HepG2 (cell line): Measurements from ENCODE around the gene RORC. TPM values are rescaled to one million over a fixed set of nuclear protein-coding genes. Genes with fewer than 3 reads are reported as not detected.

Source experiments
- ATAC-seq: fragments of 200-7000 bp; cut with Tn5 transposase; 3 replicates; pipeline ENCODE4 v1.9.1; 2020; ENCODE audit warnings: mild to moderate bottlenecking, moderate library complexity
- BruUV-seq: library from RNA; stranded (reverse); fragments of 400-500 nt; replicated peaks from 2 replicates; lab custom pipeline; 2021; lab: Mats Ljungman, UMichigan
- CTCF ChIA-PET: fragments of 300-600 bp; formaldehyde crosslinking; extraction: SDS; loops from one replicate; lab custom pipeline; 2021; ENCODE audit warnings: low total read pairs, inconsistent platforms, low intra/inter-chr PET ratio; lab: Yijun Ruan, JAX
- POLR2A ChIA-PET: fragments of 350-600 bp; sonication (Branson Sonifier 250); formaldehyde crosslinking; loops from one replicate; lab custom pipeline; 2020; ENCODE audit warnings: antibody characterized with exemption, inconsistent platforms; lab: Yijun Ruan, JAX
- DNase-seq: peaks from one replicate; pipeline ENCODE4 v3.0.0-alpha.2; 2015; ENCODE audit warnings: low spot score
- FAIRE-seq: peaks from 3 replicates; lab custom pipeline; 2011; peaks lifted over from hg19 to GRCh38; lab: Jason Lieb, UNC
- H2AFZ ChIP-seq: one replicate; pipeline ENCODE4 v1.6.1; 2011; ENCODE audit warnings: low read length, inconsistent platforms
- H3K27ac ChIP-seq: fragments of 300-600 bp; 3 replicates; pipeline ENCODE4 v1.8.0; 2011; ENCODE audit warnings: mixed run types, mild to moderate bottlenecking, mixed read lengths, low read length, inconsistent platforms; ENCODE audit not compliant: insufficient read depth; ENCODE audit errors: extremely low read length
- H3K27me3 ChIP-seq, 2 experiments: fragments of 200-600 bp in 1 of 2; 2 replicates in 1 of 2; 3 replicates in 1 of 2; pipeline versions ENCODE4 v1.6.0 to v1.8.0; 2011; ENCODE audit warnings: low read length in 2 of 2, mild to moderate bottlenecking in 2 of 2, moderate library complexity in 2 of 2, inconsistent platforms in 1 of 2; ENCODE audit not compliant: insufficient read depth in 2 of 2, control insufficient read depth in 1 of 2
- H3K36me3 ChIP-seq, 2 experiments: fragments of 200-600 bp in 1 of 2; replicated peaks in 1 of 2; 2 replicates in 1 of 2; 3 replicates in 1 of 2; pipeline versions ENCODE4 v1.5.1 to v1.8.0; 2011; ENCODE audit warnings: low read length in 2 of 2, inconsistent platforms in 1 of 2; ENCODE audit not compliant: insufficient read depth in 2 of 2, control insufficient read depth in 1 of 2
- H3K4me1 ChIP-seq: 2 replicates; pipeline ENCODE4 v1.5.1; 2012; ENCODE audit warnings: low read length, inconsistent platforms; ENCODE audit not compliant: insufficient read depth
- H3K4me2 ChIP-seq: 2 replicates; pipeline ENCODE4 v1.6.0; 2011; ENCODE audit warnings: low read depth, low read length, inconsistent platforms
- H3K4me3 ChIP-seq, 3 experiments: fragments of 200-600 bp in 1 of 3; sonication (generic), shearing (Covaris generic) in 1 of 3; replicated peaks in 1 of 3; 2 replicates each; pipeline ENCODE4 v1.5.1; 2011 to 2016; ENCODE audit warnings: low read length in 3 of 3, inconsistent platforms in 2 of 3, low read depth in 2 of 3, mild to moderate bottlenecking in 2 of 3, control low read depth in 1 of 3, mixed read lengths in 1 of 3; ENCODE audit not compliant: insufficient read depth in 1 of 3
- H3K79me2 ChIP-seq: one replicate; pipeline ENCODE4 v1.6.1; 2011; ENCODE audit warnings: low read length, inconsistent platforms; ENCODE audit not compliant: insufficient read depth
- H3K9ac ChIP-seq: 2 replicates; pipeline ENCODE4 v1.6.0; 2011; ENCODE audit warnings: mild to moderate bottlenecking, low read depth, low read length, inconsistent platforms; ENCODE audit not compliant: insufficient read depth
- H3K9me3 ChIP-seq: 2 replicates; pipeline ENCODE4 v1.5.1; 2012; ENCODE audit warnings: mild to moderate bottlenecking, low read length
- H4K20me1 ChIP-seq: 2 replicates; pipeline ENCODE4 v1.6.0; 2011; ENCODE audit warnings: inconsistent platforms, mild to moderate bottlenecking, low read length, moderate library complexity; ENCODE audit not compliant: insufficient read depth
- CEBPB ChIP-seq: IDR thresholded peaks from 2 replicates; pipeline ENCODE4 v1.6.1; 2011; ENCODE audit warnings: low read depth, low read length, improper control_type of control experiment, borderline replicate concordance
- DMAP1 ChIP-seq: IDR thresholded peaks from 2 replicates; pipeline ENCODE4 v1.6.1; 2016
- HES4 ChIP-seq: sonication (generic); formaldehyde crosslinking; IDR thresholded peaks from 2 replicates; pipeline ENCODE4 v1.9.0; 2021; ENCODE audit warnings: mild to moderate bottlenecking, missing genetic modification reagents, borderline replicate concordance
- KDM1A ChIP-seq: IDR thresholded peaks from 2 replicates; pipeline ENCODE4 v1.6.1; 2016; ENCODE audit warnings: missing compliant biosample characterization
- MAFK ChIP-seq, 2 experiments: IDR thresholded peaks in 1 of 2; conservative IDR thresholded peaks in 1 of 2; 2 replicates each; pipeline ENCODE4 v1.6.1; 2011; ENCODE audit warnings: improper control_type of control experiment in 2 of 2, low read length in 2 of 2
- SIX1 ChIP-seq: sonication (generic); formaldehyde crosslinking; IDR thresholded peaks from 2 replicates; pipeline ENCODE4 v1.4.0; 2020; ENCODE audit warnings: missing genetic modification reagents, borderline replicate concordance
- SNAPC5 ChIP-seq: sonication (generic); formaldehyde crosslinking; IDR thresholded peaks from 2 replicates; pipeline ENCODE4 v1.8.1; 2023; ENCODE audit warnings: mild to moderate bottlenecking, missing genetic modification reagents, borderline replicate concordance
- SRY ChIP-seq: sonication (generic); formaldehyde crosslinking; IDR thresholded peaks from 2 replicates; pipeline ENCODE4 v1.8.0; 2022; ENCODE audit warnings: mild to moderate bottlenecking, missing genetic modification reagents
- SUZ12 ChIP-seq: fragments of 150-350 bp; IDR thresholded peaks from 2 replicates; pipeline ENCODE4 v1.6.1; 2014; ENCODE audit warnings: low read depth, low read length
- ZNF101 ChIP-seq: sonication (generic); formaldehyde crosslinking; IDR thresholded peaks from 2 replicates; pipeline ENCODE4 v1.4.0; 2020; ENCODE audit warnings: mild to moderate bottlenecking, low read depth, missing genetic modification reagents, borderline replicate concordance
- ZNF766 ChIP-seq: sonication (generic); formaldehyde crosslinking; IDR thresholded peaks from 2 replicates; pipeline ENCODE4 v1.5.0; 2020; ENCODE audit warnings: missing genetic modification reagents, borderline replicate concordance
- ZNF841 ChIP-seq: sonication (generic); formaldehyde crosslinking; IDR thresholded peaks from 2 replicates; pipeline ENCODE4 v1.8.1; 2023; ENCODE audit warnings: missing genetic modification reagents, borderline replicate concordance
- WGBS: methylation state at CpG from one replicate; pipeline ENCODE4 v1.1.6; 2017; ENCODE audit warnings: low lambda C conversion rate; 5-methylcytosine and 5-hydroxymethylcytosine counted together
- in situ Hi-C: cut with HindIII; loops from 2 replicates; pipeline ENCODE4 v1.10.0; 2017; ENCODE audit warnings: low pct_unique_long_range_greater_than_20kb; ENCODE audit not compliant: extremely low pct_ligation_motif_present
- intact Hi-C: fragments of 100-400 bp; cut with micrococcal nuclease; formaldehyde crosslinking; loops from one replicate; pipeline ENCODE4 v1.10.0; 2022; ENCODE audit not compliant: unreplicated experiment
- polyA plus RNA-seq, 8 experiments: library from polyadenylated mRNA; depleted of rRNA in 3 of 8; stranded (reverse) in 7 of 8; unstranded in 1 of 8; fragments of >200 nt; fragmentation: Illumina TruSeq in 4 of 8; extraction: Trizol in 4 of 8; gene quantifications; 2 replicates each; pipeline versions ENCODE4 v1.2.1 to v1.2.3, GENCODE V29; 2011 to 2016; ENCODE audit warnings: low read depth in 4 of 8, missing spikeins in 1 of 8, mixed read lengths in 1 of 8; ENCODE audit not compliant: insufficient read depth in 1 of 8
- total RNA-seq, 5 experiments: library from RNA; depleted of rRNA; stranded (reverse); fragments of >200 nt; fragmentation: Illumina TruSeq; extraction: Trizol; gene quantifications; 2 replicates each; pipeline ENCODE4 v1.2.3, GENCODE V29; 2016; ENCODE audit warnings: low read depth in 1 of 5
- TF ChIP-seq, protein P1 (sequence below): sonication (generic); formaldehyde crosslinking; IDR thresholded peaks from 2 replicates; pipeline ENCODE4 v1.4.0; 2020; ENCODE audit warnings: mild to moderate bottlenecking, missing genetic modification reagents

Gene RORC
- total and polyA plus RNA-seq, 2 of the 13 experiments (the other 11 are each of a cell fraction or from before 2014, with no cell fraction given): 2.5 to 6.5 TPM

DNA sequence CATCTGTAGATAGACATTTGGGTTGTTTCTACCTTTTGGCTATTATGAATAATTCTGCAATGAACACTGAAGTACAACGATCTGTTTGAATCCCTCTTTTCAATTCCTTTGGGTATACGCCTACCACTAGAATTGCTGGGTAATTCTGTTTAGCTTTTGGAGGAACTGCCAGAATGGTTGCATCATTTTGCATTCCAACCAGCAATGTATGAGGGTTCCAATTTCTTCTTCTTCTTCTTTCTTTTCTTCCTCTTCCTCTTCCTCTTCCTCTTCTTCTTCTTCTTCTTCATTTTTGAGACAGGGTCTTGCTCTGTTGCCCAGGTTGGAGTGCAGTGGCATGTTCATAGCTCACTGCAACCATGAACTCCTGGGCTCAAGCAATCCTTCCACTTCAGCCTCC is 35.7 kb upstream of the RORC start:
- Histone ChIP-seq H3K4me1 (no peaks in the 10 kb centered on the region), H3K9me3 (no peaks in the 10 kb centered on the region), H3K27me3 (no peaks in the 10 kb centered on the region), H3K27ac (no peak overlapping the region), H3K4me2 (no peak overlapping the region), H3K79me2 (no peaks in the 10 kb centered on the region), H3K9ac (no peak overlapping the region), H3K36me3 (no peaks in the 10 kb centered on the region), H2AFZ (no peak overlapping the region), H3K4me3 (no peak overlapping the region), H4K20me1 (no peaks in the 10 kb centered on the region)
- in situ Hi-C loops (no loop called here), intact Hi-C loops (no loop called here)
- POLR2A ChIA-PET: no interaction called here
- DNase-seq (no peak), ATAC-seq (no peak), FAIRE-seq (no peak)
- BruUV-seq: no TSS peak
- TF ChIP-seq, protein P1, sequence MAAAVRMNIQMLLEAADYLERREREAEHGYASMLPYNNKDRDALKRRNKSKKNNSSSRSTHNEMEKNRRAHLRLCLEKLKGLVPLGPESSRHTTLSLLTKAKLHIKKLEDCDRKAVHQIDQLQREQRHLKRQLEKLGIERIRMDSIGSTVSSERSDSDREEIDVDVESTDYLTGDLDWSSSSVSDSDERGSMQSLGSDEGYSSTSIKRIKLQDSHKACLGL (CRISPR knock-in tag): no peak
- TF ChIP-seq SRY (CRISPR knock-in tag) (no peak), SUZ12 (no peak), ZNF101 (no peak), SIX1 (no peak), ZNF841 (no peak), SNAPC5 (CRISPR knock-in tag) (no peak), MAFK (conservative IDR thresholded peaks at IDR 0.05 in 1 of 2, IDR thresholded peaks at IDR 0.05 in 1 of 2; ENCODE audit: low read length in 2 of 2) (no peak), ZNF766 (CRISPR knock-in tag) (no peak), DMAP1 (CRISPR knock-in tag) (no peak), CEBPB (no peak), KDM1A (CRISPR knock-in tag) (no peak), HES4 (CRISPR knock-in tag) (no peak)
- CTCF ChIA-PET: no interaction called here
- WGBS: 70% methylated on average over 2 of the region's 2 CpGs
